Activated CD4-positive, alpha-beta T cell treated with anti-CD3 and anti-CD28 coated beads for 24 hours (primary cell): ENCODE data around the gene AP1M2.
"Not testable (repeated sequence)": the region's sequence is repeated elsewhere in the genome, so short reads cannot be mapped to it uniquely, and the experiment has no call there.

Source experiments
- DNase-seq, 2 donors: peaks; one replicate each; pipeline ENCODE4 v3.0.0-alpha.2; 2020; ENCODE audit warnings: low read depth in 2 of 2

The AP1M2 gene

DNA sequence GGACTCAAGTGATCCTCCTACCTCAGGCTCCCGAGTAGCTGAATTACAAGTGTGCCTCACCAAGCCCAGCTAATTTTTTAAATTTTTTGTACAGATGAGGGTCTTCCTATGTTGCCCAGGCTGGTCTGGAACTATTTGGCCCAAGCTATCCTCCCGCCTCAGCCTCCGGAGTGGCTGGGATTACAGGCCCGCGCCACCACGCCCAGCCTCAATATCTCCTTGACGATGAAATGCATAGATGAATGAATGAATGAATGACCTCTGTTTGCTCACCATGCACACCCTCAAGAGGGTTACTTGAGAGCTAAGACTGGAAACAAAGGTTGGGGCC is 14.9 kb upstream of the AP1M2 start:
- DNase-seq, result no peak

DNA sequence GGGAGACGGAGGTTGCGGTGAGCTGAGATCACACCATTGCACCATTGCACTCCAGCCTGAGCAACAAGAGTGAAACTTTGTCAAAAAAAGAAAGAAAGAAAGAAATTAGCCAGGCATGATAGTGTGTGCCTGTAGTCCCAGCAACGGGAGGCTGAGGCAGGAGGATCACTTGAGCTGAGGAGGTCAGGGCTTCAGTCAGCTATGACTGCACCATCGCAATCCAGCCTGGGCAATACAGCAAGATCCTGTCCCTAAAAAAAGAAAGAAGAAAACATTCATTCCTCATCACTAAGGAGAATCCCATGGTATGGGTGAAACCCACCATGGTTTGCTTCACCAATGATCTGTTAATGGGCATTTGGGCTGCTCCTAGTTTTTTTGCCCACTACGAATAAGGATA is 13.0 kb upstream of the AP1M2 start:
- DNase-seq, result no peak

DNA sequence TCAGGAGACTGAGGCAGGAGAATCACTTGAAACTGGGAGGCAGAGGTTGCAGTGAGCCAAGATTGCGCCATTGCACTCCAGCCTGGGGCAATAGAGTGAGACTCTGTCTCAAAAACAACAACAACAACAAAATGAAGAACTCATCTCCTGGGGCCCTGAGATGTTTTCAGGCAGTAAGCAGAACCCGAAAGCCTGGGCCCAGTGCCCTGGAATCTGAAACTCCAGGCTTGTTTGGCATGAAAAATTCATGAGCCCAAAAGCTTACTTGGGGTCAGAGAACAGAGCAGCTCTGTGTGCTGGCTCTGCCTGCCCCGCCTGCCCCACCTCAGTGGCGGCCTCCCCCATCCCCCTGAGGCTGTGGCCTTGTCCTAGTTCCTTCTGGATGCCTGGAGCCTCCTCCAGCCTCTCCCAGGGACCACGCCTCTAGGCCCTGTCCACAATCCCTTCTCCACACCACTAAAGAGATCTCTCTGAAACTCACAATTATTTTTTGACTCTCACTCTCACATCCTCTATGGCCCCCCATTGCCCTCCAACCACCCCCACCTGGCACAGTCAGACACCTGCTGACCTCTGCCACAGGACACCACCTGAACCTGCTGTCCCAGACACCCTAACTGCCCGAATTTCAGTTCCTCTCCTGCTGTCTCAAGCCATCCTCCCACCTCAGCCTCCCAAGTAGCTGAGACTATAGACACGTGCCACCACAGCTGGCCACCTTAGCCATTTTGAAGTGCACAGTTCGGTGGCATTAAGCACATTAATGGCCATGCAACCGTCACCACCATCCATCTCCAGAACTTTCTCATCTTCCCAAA is 6.9 kb upstream of the AP1M2 start:
- DNase-seq, result no peak

DNA sequence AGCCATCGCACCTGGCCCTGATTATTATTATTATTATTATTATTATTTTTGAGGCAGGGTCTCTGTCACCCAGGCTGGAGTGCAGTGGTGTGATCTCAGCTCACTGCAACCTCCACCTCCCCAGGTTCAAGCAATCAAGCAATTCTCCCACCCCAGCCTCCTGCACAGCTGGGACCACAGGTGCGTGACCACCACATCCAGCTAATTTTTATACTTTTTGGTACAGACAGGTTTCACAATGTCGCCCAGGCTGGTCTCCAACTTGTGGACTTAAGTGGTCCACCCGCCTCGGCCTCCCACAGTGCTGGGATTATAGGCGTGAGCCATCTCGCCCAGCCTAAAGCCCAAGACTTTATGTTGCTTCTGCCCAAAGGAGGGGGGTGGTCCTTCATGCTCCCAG is 6.0 kb upstream of the AP1M2 start:
- DNase-seq, result no peak

DNA sequence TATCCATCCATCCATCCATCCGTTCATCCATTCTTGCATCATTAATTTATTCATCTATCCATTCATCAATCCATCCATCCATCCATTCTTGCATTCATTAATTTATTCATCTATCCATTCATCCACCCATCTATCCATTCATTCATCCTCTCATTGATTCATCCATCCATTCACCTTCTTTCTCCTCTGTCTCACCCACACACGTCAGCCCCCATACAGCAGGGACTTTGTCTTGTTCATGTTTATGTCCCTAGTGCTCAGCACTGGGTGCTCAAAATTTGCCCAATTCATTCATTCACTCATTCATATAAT is 683 bp upstream of the AP1M2 start:
- no peak for DNase-seq

DNA sequence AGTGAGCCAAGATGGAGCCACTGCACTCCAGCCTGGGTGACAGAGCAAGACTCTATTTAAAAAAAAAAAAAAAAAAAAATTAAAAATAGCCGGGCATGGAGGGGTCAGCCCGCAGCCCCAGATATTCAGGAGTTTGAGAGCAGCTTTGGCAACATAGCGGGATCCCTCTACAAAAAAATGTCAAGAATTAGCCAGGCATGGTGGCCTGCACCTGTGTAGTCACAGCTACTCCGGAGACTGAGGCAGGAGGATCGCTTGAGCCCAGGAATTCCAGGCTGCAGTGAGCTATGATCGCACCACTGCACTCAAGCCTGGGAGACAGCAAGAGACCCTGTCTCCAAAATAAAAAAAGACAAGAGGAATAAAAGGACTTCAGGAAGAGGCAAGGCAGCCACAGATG is 716 bp downstream of the AP1M2 start:
- no peak for DNase-seq

DNA sequence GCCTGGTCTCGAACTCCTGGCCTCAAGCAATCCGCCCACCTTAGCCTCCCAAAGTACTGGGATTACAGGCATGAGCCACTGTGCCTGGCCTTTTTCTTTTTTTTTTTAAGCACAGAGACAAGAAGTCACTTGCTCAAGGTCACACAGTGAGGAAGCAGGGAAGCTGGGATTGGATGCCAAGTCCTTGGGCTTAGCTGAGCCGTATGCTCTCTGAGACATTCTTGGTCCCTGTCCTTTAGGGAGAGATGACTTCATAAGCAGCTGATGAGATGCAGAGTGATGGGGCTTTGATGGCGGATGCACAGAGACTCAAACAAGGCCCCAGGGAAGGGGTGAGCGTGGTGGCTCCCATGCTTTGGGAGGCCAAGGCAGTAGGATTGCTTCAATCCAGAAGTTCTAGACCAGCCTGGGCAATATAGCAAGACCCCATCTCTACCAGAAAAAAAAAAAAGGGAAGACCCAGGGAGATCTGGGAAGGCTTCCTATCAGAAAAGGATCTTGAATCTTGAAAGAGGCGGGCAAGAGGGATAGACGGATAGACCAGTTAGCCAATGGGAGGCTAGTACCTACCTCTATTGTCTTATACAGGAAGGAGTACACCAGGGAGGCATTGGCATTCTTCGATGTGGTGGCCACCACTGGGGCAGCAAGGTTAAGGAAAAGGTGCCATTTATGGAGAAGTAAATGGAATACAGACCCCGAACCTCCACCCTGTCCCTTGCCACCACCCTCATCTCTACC is 3.9 kb downstream of the AP1M2 start:
- no peak for DNase-seq

DNA sequence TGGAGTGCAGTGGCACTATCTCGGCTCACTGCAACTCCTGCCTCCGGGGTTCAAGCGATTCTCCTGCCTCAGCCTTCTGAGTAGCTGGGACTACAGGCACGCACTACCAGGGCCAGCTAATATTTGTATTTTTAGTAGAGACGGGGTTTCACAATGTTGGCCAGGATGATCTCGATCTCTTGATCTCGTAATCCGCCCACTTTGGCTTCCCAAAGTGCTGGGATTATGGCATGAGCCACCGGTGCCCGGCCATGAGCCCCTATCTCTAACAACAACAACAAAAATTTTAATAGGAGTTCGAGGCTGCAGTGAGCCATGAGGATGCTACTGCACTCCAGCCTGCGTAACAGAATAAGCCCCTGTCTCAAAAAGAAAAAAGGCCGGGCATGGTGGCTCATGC is 5.0 kb downstream of the AP1M2 start:
- DNase-seq, result no peak

DNA sequence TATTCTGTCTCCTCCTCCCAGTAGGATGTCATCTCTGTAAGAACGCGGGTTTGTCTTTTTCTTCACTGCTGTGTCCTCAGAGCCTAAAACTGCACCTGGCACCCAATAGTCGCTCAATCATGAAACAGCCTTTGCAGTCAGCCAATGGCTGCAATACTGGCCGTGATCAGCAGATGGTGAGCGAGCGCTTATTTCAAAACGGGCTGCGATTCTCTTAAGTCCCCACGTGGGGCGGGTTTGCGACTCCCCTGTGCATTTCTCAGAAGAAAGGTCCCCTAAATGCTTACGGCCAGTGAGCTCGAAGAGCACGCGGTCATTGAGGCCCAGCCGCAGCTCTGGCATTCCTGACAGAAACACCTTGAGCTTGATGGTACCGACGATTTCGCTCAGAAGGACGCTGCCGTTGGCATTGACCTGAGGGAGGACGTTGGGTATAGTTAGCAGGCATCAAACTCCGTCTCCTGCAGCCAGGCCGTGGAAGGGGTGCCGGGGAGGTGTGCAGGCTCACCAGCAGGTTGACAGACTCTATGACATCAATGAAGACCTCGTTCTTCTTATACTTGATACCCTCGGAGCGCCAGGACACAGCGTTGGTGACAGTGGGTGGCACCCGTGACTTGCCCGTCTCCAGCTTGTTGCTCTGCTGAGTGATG is 6.0 kb downstream of the AP1M2 start:
- DNase-seq, result peak; percentile 88 to 92

DNA sequence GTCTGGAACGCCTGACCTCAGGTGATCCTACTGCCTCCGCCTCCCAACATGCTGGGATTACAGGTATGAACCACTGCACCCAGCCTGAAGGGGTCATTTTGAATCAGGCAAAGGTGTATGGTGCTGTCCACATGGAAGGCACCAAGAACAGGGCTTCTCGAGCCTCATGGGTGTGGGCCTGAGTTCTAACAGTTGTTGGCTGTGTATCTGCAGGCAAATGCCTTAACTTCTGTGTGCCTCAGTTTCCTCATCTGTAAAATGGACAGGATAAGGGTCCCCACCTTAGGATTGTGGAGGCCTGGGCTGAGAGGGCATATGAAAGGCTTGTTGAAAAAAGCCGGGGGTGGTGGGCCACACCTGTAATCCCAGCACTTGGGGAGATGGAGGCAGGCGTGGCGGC is 9.2 kb downstream of the AP1M2 start:
- no peak for DNase-seq

DNA sequence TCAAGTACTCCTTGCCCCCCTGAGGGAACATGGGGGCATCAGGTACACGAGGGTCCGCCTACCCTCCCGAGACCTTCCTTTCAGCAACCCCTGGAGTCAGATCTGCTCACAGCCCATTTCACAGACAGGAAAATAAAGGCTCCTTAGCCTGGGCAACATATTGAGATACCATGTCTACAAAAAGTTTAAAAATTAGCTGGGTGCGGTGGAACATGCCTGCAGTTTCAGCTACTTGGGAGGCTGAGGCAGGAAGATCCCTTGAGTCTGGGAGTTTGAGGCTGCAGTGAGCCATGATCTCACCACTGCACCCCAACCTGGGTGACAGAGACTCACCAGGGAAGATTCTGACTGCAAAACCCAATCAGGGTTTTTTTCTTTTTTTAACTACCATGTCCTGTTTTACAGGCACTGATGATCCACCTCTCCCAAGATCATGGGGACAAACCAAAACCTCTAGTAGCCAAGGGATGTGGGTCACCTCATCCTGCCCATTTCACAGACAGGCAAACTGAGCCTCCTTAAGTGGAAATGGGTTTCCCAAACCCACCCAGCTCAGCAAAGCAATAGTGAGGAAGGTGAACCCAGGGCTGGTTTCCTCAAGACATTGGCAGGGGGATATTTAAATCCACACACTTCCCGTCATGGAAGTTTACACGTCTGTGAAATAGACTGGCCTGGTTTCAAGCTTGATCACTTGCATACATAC is 11.9 kb downstream of the AP1M2 start:
- no peak for DNase-seq

DNA sequence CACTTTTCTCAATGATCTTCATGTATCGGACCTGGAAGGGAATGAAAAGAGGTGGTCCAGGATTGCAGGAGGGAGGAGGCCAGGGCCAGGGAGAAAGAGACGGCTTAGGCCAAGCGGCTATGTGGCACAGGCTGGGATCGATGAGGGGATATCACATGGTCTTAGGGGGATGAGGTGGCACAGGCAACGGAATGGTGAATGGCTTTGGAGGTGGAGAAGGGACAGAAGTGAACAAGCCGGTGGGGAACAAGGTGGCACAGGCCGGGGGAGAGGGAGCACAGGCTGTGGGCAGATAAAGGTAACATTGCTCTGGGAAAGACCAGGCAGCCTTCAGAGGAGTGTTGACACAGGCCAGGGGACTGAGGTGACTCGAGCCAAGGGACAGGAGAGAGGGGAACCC is 12.7 kb downstream of the AP1M2 start:
- DNase-seq, result no peak

DNA sequence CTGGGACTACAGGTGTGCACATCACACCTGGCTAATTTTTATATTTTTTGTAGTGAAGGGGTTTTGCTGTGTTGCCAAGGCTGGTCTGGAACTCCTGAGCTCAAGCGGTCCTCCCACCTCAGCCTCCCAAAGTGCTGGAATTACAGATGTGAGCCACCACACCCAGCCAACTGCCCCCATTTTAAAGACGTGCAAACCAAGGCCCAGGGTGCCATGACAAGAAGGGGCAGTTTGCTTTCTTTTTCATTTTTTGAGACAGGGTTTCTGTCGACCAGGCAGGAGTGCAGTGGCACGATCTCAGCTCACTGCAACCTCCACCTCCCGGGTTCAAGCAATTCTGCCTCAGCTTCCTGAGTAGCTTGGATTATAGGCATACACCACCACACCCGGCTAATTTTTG is 13.3 kb downstream of the AP1M2 start:
- not testable (repeated sequence) for DNase-seq

DNA sequence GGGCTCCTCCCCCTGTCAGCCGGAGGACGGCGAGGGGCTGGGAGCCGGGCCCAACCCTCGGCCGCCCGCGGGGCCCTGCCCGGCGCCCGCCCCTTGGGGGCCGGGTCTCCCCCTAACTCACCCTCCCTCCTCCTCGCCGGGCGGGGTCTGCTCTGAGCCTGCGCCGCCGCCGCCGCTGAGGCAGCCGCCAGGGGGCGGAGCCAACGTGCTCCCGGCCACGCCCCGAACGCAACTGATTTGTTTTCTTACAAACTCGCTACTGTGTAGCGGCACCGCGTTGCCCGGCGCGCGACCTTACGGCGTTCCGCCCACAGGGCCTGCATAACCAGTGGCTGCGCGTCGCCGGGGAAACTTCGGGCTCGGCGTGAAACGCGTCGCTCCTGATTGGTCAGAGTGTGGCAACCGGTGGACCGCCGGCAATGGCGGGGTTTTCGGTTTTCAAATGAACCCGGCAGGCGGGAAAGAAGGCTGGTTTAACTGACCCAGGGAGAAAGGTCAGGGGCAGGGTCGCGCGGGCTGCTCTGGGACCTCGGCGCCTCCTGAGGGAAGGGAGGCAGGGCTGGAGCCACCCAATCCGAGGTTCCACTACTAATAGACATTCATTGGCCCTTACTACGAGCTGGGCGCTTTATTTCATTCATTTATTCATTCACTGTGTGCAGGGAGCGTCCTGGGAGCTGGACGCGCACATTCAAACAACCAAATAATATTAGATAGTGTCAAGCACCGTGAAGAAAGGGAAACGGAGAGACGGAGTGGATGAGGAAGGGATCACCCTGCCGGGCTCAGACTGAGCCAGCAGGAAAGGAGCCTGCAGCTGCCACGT is 18.1 kb downstream of the AP1M2 start, which contains the start of gene CDKN2D:
Gene CDKN2D (minus strand): TSS at position 154 of the 826 bp plus-strand sequence. CDS start 326 bp downstream, outside the sequence.
- peak; percentile 99 to 100 for DNase-seq

DNA sequence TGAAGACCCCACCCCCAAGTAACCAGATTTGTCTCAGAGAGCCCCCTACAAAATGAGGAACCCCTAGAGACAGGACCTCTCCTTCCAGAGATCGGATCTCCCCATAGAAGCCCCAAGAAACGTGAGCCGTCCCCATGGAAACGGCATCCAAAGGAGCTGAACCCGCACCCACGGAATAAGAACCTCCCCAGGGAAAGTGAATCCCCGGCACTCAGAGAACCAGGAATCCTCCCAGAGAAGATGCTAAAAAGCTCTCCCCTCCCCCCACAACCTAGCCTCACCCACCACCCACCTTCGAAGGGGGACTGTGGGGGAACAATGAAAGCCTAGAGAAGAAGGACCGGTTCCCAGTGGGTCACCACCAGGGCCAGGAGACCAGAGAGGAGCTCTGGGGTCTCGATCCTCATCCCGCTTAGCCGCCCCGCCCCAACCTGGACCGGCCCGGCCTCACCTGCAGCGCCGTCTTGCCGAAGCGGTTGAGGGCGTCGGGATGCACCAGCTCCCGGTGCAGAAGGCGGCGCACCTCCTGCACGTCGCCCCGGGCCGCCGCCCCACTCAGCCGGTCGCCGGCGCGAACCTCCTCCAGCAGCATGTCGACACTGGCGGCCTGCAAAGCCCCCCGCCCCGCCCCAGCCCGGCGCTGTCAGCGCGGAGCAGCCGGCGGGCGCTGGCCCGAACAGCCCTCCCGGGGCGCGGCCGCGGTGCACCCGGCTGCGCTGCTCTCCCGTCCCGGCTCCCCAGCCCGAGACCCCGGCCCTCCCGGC is 18.9 kb downstream of the AP1M2 start:
- no peak for DNase-seq

DNA sequence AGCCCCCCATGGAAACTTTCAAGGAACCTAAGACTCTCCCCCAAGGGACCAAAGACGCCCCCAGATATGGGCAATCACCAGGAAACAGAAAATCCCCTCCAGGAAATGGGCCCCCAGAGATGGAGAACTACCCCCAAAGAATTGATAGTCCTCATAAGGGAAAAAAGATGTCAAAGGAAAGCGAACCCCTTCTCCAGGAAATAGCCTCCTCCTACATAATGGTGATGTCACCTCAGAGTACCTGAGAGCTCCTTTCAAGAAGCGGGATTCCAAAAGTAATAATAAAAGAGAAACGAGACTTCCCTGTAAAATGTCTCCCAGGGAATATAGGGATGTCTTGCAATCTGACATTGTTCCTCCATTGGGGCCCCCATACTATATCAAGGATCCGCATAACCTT is 19.5 kb downstream of the AP1M2 start:
- DNase-seq, result no peak

DNA sequence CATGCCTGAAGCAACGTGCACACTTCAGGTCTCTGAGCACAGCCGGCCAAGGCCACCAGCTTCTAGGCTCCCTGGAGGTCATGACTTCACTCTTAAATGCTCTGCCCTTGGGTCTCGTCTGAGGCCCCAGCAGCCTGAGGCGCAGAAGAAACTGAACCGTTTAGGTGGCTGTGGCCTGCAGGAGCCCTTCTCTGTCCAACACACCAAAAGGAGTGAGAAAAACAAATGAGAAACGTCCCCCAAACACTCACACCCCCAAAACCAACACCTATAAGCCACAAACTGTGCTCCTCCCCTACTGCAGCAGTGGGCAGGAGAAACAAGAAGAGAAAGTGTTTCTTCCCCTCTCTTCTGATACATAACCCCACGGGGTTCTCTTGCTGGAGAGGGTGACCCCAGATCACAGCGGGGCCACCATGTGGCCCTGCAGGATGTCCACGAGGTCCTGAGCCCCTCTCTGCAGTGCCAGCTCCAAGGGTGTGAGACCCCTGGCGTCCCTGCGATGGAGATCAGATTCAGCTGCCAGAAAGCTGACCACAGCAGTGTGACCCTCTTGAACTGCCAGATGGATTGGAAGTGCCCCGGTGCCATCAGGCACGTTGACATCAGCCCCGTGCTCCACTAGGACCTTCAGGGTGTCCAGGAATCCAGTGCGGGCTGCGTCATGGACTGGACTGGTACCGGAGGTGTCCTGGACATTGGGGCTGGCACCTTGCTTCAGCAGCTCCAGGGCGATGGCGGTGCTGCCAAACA is 20.3 kb downstream of the AP1M2 start:
- no peak for DNase-seq

DNA sequence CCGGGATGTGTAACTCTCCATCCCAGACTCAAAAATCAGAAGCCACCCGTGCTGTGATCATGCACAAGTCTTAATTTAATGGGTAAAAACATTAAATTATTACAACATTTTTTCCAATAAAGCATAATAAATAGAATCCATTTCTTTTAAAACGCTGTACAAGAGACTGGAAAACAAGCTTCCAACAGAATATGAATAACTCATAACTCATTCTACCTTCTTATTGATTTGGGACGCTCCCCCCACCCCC is 20.8 kb downstream of the AP1M2 start:
- no peak for DNase-seq

DNA sequence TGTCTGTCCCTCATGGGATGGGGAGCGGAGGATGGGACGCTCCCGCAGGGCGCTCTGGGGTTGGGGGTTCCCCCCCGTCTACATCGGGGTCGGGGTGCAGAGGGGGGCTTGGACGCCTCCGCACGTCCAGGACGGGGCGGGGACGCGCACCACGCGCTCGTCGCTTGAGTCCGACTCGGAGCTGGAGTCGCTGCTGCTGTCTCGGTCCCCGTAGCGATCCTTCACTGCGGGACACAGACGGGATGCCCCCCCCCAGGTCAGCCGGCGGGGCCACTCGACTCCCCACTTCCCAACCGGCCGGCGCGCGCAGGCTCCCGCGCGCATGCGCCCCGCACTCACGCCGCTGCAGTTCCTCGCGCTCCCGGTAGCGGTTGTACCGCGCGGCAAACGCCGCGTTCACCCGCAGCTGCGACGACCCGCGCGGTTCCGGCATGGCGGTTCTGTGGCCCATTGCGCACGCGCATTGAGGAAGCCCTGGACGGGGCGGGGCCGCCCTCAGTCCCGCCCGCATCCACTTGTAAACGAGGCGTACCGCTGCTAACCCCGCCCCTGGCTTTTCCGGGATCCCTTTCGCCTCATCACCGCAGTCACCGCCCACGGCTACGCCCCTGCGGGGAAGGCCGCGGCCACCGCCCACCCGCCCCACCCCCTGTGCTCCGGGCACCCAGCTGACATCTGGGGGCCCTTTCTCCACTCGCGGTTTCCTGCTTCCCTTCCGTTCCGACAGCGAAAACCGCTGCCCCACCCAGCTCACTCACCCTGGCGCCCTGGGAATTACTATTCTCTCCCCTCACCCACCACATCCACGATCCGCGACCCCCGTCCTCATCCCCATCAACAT is 21.3 kb downstream of the AP1M2 start, which contains the start of gene KRI1:
Gene KRI1 (minus strand): TSS at position 444 of the 841 bp plus-strand sequence. CDS start 11 bp downstream, at position 433.
- peak; percentile 96 to 99 for DNase-seq
